Nephron progenitor cell (in vitro differentiated cells): ENCODE results near the gene OSBPL8.
"Not testable (repeated sequence)": the region's sequence is repeated elsewhere in the genome, so short reads cannot be mapped to it uniquely, and the experiment has no call there.

Source experiments
- DNase-seq: peaks from one replicate; pipeline ENCODE4 v3.0.0; 2021
- H3K27ac Mint-ChIP-seq: 2 replicates; pipeline ENCODE4 v1.8.0; 2021; ENCODE audit warnings: mild to moderate bottlenecking, moderate library complexity, mixed read lengths
- H3K27me3 Mint-ChIP-seq: 2 replicates; pipeline ENCODE4 v1.8.0; 2021; ENCODE audit warnings: mild to moderate bottlenecking, low read depth, mixed read lengths; ENCODE audit not compliant: poor library complexity
- H3K36me3 Mint-ChIP-seq: 2 replicates; pipeline ENCODE4 v1.8.0; 2021; ENCODE audit warnings: low read depth, mixed read lengths
- H3K4me1 Mint-ChIP-seq: 2 replicates; pipeline ENCODE4 v1.8.0; 2021; ENCODE audit warnings: mixed read lengths
- H3K4me3 Mint-ChIP-seq: 2 replicates; pipeline ENCODE4 v1.8.0; 2021; ENCODE audit warnings: mild to moderate bottlenecking, moderate library complexity, mixed read lengths
- H3K9me3 Mint-ChIP-seq: 2 replicates; pipeline ENCODE4 v1.8.0; 2021; ENCODE audit warnings: mild to moderate bottlenecking, moderate library complexity, mixed read lengths
- CTCF ChIP-seq: fragments of 200-600 bp; sonication (generic); IDR thresholded peaks from 2 replicates; pipeline ENCODE4 v1.5.0; 2021; ENCODE audit warnings: antibody characterized with exemption

The OSBPL8 gene

GRCh38 chr12:76518699-76519098 is 40.9 kb downstream of the OSBPL8 start:
- H3K4me1 Mint-ChIP-seq: no peaks in the 10 kb centered on the region
- H3K4me3 Mint-ChIP-seq: no peak overlapping the region
- H3K9me3 Mint-ChIP-seq: peaks cover 81% of the 10 kb centered on the region
- no peaks in the 10 kb centered on the region for H3K27me3 Mint-ChIP-seq
- no peak overlapping the region for H3K27ac Mint-ChIP-seq
- no peak for DNase-seq
- peaks cover 94% of the 10 kb centered on the region for H3K36me3 Mint-ChIP-seq
- TF ChIP-seq CTCF: no peak

- Mint-ChIP-seq H3K27ac (no peak overlapping the region), H3K27me3 (no peaks in the 10 kb centered on the region), H3K9me3 (peaks cover 75% of the 10 kb centered on the region), H3K36me3 (peaks cover 89% of the 10 kb centered on the region), H3K4me1 (no peaks in the 10 kb centered on the region), H3K4me3 (no peak overlapping the region)
- no peak for DNase-seq
- no peak for TF ChIP-seq CTCF
These were observed 44.3 kb downstream of the OSBPL8 start for GRCh38 chr12:76515271-76515670.

- DNase-seq, H3K27me3 Mint-ChIP-seq, H3K27ac Mint-ChIP-seq, H3K4me1 Mint-ChIP-seq, H3K4me3 Mint-ChIP-seq: not testable (repeated sequence)
- peaks cover 55% of the 10 kb centered on the region for H3K9me3 Mint-ChIP-seq
- H3K36me3 Mint-ChIP-seq: peaks cover 61% of the 10 kb centered on the region
These were observed 48.4 kb downstream of the OSBPL8 start for GRCh38 chr12:76511116-76511716.

GRCh38 chr12:76508128-76508980 is 51.2 kb downstream of the OSBPL8 start:
- H3K4me1 Mint-ChIP-seq: no peaks in the 10 kb centered on the region
- TF ChIP-seq CTCF: no peak
- H3K27ac Mint-ChIP-seq: no peak overlapping the region
- peaks cover 39% of the 10 kb centered on the region for H3K9me3 Mint-ChIP-seq
- H3K27me3 Mint-ChIP-seq: no peaks in the 10 kb centered on the region
- H3K36me3 Mint-ChIP-seq: peaks cover 56% of the 10 kb centered on the region
- no peak for DNase-seq
- H3K4me3 Mint-ChIP-seq: no peak overlapping the region

GRCh38 chr12:76506149-76506548 is 53.4 kb downstream of the OSBPL8 start:
- H3K27ac Mint-ChIP-seq: no peak overlapping the region
- H3K36me3 Mint-ChIP-seq: peaks cover 56% of the 10 kb centered on the region
- H3K9me3 Mint-ChIP-seq: peaks cover 27% of the 10 kb centered on the region
- no peak for DNase-seq
- TF ChIP-seq CTCF: no peak
- H3K4me1 Mint-ChIP-seq: no peaks in the 10 kb centered on the region
- no peaks in the 10 kb centered on the region for H3K27me3 Mint-ChIP-seq
- H3K4me3 Mint-ChIP-seq: no peak overlapping the region

GRCh38 chr12:76505050-76505449 is 54.5 kb downstream of the OSBPL8 start:
- no peak overlapping the region for H3K4me3 Mint-ChIP-seq
- H3K27me3 Mint-ChIP-seq: no peaks in the 10 kb centered on the region
- H3K36me3 Mint-ChIP-seq: peaks cover 53% of the 10 kb centered on the region
- H3K4me1 Mint-ChIP-seq: no peaks in the 10 kb centered on the region
- no peak for TF ChIP-seq CTCF
- no peak overlapping the region for H3K27ac Mint-ChIP-seq
- DNase-seq: no peak
- peaks cover 24% of the 10 kb centered on the region for H3K9me3 Mint-ChIP-seq
